GM18870 (cell line): ENCODE data around the gene TBCK.

Experiments used
- ATAC-seq: cut with Tn5 transposase; IDR thresholded peaks from one replicate; pipeline ENCODE4 v1.9.1; 2021; ENCODE audit warnings: moderate library complexity; ENCODE audit not compliant: unreplicated experiment

Gene TBCK

DNA sequence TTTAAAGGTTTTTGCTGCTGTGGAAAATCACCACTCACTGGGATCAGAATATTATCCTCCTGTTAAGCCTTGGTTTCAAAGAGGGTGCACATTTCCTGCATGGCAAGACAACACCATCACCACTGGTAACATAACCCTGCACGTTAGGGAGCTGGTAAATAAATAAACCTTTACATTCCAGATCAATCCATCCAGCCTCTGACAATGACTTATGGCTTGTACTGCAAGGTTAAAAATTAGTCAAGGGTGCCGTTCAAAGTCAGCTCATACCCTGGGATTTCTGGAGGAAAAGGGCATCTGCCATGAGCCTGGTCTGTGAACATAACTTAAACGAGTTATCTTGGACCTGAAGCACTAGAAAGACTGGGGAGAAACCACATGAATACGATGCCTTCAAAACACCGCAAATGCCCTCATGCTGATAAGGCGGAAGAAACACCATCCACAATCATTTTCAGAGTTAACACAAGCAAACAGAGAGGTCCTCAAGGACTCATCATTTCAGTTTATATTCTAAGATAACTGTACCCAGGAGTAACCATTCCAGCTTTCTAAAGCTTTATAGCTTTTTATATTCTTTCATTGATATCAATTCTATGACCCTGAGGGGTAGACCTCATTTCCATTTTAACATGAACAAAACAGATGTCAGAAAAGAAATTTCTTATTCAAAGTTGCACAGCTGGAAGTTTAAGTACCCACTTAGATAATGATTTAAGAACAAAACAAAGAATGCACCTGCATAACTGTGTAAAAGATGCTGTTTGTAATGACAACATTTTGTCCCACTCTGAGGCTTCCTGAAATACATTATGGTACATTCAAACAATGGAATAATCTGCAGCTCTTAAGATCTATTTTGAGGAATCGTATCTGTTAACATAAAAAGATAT is 317.6 kb downstream of the TBCK start:
- ATAC-seq = no peak

GRCh38 chr4:105996845-105997244 is 319.2 kb downstream of the TBCK start:
- ATAC-seq = no peak

DNA sequence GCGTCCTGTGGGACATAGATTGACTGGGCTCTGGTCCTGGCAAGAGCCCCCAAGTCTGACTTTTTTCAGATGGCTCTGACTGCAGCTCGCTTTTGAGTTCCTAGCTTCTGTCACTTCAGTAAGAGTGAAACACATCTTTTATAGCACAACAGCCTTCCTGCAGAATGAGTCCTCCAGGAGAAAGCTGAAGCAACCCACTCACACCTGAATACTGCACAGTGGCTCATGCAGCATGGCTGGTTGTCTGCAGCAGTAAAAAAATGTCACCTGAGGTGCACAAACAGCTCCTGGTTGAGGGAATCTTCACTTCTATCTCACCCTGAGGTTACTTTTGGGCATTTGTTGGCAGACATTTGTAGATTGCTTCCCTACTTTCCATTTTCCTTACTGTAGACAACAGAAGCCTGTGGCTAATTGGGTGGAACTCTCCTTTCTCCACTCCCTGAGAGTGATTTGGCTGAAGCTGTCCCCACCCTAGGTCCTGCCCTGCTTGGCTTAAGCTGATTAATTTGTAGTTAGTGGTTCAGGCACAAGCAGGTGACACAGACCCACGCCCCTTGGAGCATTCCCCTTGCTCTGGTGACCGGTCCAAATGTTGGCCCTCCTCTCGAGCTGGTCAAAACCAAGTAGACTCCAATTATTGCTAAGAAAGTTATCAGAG is 321.0 kb downstream of the TBCK start:
- ATAC-seq = no peak

DNA sequence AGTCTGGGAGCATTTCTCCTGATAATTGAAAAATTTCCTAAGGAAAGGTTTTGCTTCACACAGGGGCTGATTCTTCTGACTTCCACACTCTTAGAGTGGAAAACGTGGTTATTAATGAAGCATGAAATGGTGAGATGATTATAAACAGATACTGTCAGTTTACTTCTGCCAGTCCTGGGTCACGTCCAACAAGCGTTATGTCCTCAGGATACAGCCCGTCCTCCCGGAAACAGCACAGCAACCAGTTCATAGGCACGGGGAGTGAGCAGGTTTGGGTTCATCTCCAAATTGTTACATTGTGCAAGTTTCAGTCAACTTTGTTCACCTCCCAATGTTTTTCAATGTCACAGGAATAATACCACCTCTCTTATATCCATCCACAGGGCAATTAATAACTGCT is 321.9 kb downstream of the TBCK start:
- ATAC-seq = no peak

DNA sequence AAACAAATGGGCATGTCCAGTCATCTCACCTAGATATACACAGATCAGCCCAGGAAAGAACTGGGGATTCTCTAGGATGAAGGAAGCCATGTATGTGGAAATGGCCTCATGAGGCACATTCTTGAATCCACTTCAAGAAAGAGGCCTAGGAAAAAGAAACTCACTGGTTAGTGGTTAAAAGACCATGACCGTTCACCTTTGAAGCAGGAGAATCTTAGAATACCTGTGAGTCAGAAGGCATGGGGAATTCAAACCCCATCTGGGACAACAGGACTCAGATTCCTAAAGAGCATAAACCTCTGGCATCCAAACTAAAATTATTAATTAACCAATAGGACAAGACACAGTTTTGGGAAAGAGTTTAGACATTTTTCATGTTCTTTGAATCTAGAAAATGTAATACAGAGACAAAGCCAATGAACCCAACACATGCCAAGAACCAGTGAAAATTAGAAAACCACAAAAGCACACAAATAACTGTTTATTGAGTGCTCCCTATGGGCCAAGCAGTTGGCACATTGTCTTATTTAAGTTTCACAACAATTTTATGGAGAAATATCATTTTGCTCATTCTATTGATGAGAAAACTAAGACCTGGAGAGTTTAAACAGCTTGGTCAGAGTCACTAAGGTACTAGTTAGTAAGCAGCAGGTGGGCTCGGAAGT is 323.2 kb downstream of the TBCK start:
- ATAC-seq = no peak

- no peak for ATAC-seq
Observed at GRCh38 chr4:105991726-105992125, 324.3 kb downstream of the TBCK start.
